Hepatocyte (in vitro differentiated cells): ENCODE measurements around the gene HTT. TPM values are rescaled to one million over a fixed set of nuclear protein-coding genes. Genes with fewer than 3 reads are reported as not detected.

Experiments
- DNase-seq: peaks from one replicate; pipeline ENCODE4 v3.0.0-alpha.2; 2016; ENCODE audit warnings: low spot score
- H2AFZ ChIP-seq: fragments of 200-600 bp; sonication (generic); 2 replicates; pipeline ENCODE4 v1.6.0; 2016; ENCODE audit warnings: antibody characterized with exemption, mild to moderate bottlenecking
- H3K27ac ChIP-seq: fragments of 200-600 bp; sonication (generic); 2 replicates; pipeline ENCODE4 v1.5.1; 2016; ENCODE audit warnings: mild to moderate bottlenecking
- H3K27me3 ChIP-seq: fragments of 200-600 bp; sonication (generic); 2 replicates; pipeline ENCODE4 v1.6.1; 2016
- H3K36me3 ChIP-seq: fragments of 200-600 bp; sonication (generic); replicated peaks from 2 replicates; pipeline ENCODE4 v1.5.1; 2016; ENCODE audit warnings: low read depth; ENCODE audit not compliant: insufficient read depth
- H3K4me1 ChIP-seq: fragments of 200-600 bp; sonication (generic); 2 replicates; pipeline ENCODE4 v1.5.1; 2016; ENCODE audit warnings: mild to moderate bottlenecking, moderate library complexity; ENCODE audit not compliant: insufficient read depth
- H3K4me2 ChIP-seq: fragments of 200-600 bp; sonication (generic); 2 replicates; pipeline ENCODE4 v1.6.0; 2016
- H3K4me3 ChIP-seq: fragments of 200-600 bp; sonication (generic); 2 replicates; pipeline ENCODE4 v1.5.1; 2016; ENCODE audit warnings: mild to moderate bottlenecking
- H3K79me2 ChIP-seq: fragments of 200-600 bp; sonication (generic); 2 replicates; pipeline ENCODE4 v1.6.0; 2017; ENCODE audit warnings: mild to moderate bottlenecking
- H3K9me2 ChIP-seq: fragments of 200-600 bp; sonication (generic); replicated peaks from 2 replicates; pipeline ENCODE4 v1.6.0; 2017; ENCODE audit warnings: mild to moderate bottlenecking; ENCODE audit not compliant: insufficient read depth
- H3K9me3 ChIP-seq: fragments of 200-600 bp; sonication (generic); 2 replicates; pipeline ENCODE4 v1.5.1; 2016; ENCODE audit warnings: low read depth, mild to moderate bottlenecking
- H4K20me1 ChIP-seq: fragments of 200-600 bp; sonication (generic); 2 replicates; pipeline ENCODE4 v1.6.0; 2016; ENCODE audit warnings: mild to moderate bottlenecking; ENCODE audit not compliant: insufficient read depth, poor library complexity, severe bottlenecking
- CTCF ChIP-seq: fragments of 200-600 bp; sonication (generic); IDR thresholded peaks from 2 replicates; pipeline ENCODE4 v1.5.1; 2016; ENCODE audit warnings: antibody characterized with exemption, mild to moderate bottlenecking; ENCODE audit not compliant: poor library complexity
- EZH2 ChIP-seq: fragments of 200-600 bp; sonication (generic); IDR thresholded peaks from 2 replicates; pipeline ENCODE4 v1.6.1; 2016; ENCODE audit warnings: antibody characterized with exemption, mild to moderate bottlenecking, borderline replicate concordance
- EZH2phosphoT487 ChIP-seq: fragments of 200-600 bp; sonication (generic); IDR thresholded peaks from one replicate; pipeline ENCODE4 v1.6.1; 2018; ENCODE audit warnings: antibody characterized with exemption, mild to moderate bottlenecking, low read depth, moderate library complexity; ENCODE audit not compliant: unreplicated experiment, severe bottlenecking
- WGBS: methylation state at CpG from one replicate; pipeline ENCODE4 v1.1.6; 2016; ENCODE audit warnings: low lambda C conversion rate; ENCODE audit errors: missing lambda C conversion rate; 5-methylcytosine and 5-hydroxymethylcytosine counted together
- polyA plus RNA-seq: library from polyadenylated mRNA; unstranded; fragments of >200 nt; fragmentation: Nextera tagmentation; extraction: Ambion mirVana; gene quantifications from 2 replicates; pipeline ENCODE4 v1.2.1, GENCODE V29; 2016
- total RNA-seq: library from RNA; depleted of rRNA; stranded (reverse); fragments of >200 nt; gene quantifications from 2 replicates; pipeline ENCODE4 v1.2.3, GENCODE V29; 2014

The HTT gene
- total and polyA plus RNA-seq, 2 experiments from 2014 or later = 12.4 to 33.9 TPM

- Histone ChIP-seq H2AFZ (no peak within 1 kb of the TSS), H3K4me1 (no peaks in the 10 kb centered on the region), H3K4me2 (no peak within 1 kb of the TSS), H3K9me3 (no peaks in the 10 kb centered on the region), H3K27me3 (no peaks in the 10 kb centered on the region), H3K9me2 (no peaks in the 10 kb centered on the region), H4K20me1 (no peaks in the 10 kb centered on the region), H3K36me3 (no peaks in the 10 kb centered on the region), H3K27ac (peak within 1 kb of the TSS; percentile 27), H3K79me2 (no peaks in the 10 kb centered on the region), H3K4me3 (no peak within 1 kb of the TSS)
- 87% methylated on average over 67 of the region's 72 CpGs for WGBS
- no peak for TF ChIP-seq EZH2
- no peak for TF ChIP-seq CTCF
- TF ChIP-seq EZH2phosphoT487 = no peak
- DNase-seq = peak; percentile 66
Measured at GRCh38 chr4:3248811-3249661, 174.6 kb downstream of the HTT start, which contains the start of gene MSANTD1. Gene MSANTD1 (plus strand): TSS chr4:3249159. CDS start chr4:3249223, 64 bp downstream.

- Histone ChIP-seq H3K9me3 (no peaks in the 10 kb centered on the region), H3K4me3 (no peak overlapping the region), H3K4me2 (no peak overlapping the region), H3K36me3 (no peaks in the 10 kb centered on the region), H3K4me1 (no peaks in the 10 kb centered on the region), H3K27ac (no peak overlapping the region), H3K27me3 (no peaks in the 10 kb centered on the region), H3K9me2 (no peaks in the 10 kb centered on the region), H3K79me2 (no peaks in the 10 kb centered on the region), H2AFZ (no peak overlapping the region), H4K20me1 (no peaks in the 10 kb centered on the region)
- 98% methylated on average over 20 of the region's 20 CpGs for WGBS
- TF ChIP-seq EZH2phosphoT487 (no peak), EZH2 (no peak), CTCF (no peak)
- DNase-seq = no peak
Measured at GRCh38 chr4:3249711-3250437, 175.4 kb downstream of the HTT start.

DNA sequence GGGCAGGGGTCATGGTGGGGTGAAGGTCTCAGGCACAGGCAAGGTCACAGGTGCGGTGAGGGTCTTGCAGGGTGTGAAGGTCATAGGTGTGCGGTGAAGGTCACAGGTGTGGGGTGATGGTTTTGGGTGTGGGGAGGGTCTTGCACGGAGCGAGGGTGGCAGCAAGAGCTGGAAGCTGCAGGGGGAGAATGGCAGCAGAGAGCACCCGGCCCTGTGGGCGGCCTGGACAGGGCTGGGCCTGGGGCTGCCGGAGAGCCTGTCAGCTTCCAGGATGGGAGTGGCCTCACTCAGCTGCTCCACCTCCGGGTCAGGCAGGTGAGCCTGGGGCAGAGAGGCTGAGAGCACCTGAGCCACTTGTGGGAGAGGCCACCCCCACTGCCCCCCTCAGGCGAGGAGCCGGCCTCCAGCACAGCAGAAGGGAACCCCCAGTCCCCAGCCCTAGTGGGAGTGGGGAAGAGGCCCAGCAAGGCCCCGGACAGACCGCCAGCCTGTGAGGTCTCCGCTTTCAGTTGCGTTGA is 176.0 kb downstream of the HTT start:
- H3K4me2 ChIP-seq = no peak overlapping the region
- H3K4me1 ChIP-seq = no peaks in the 10 kb centered on the region
- no peak overlapping the region for H3K4me3 ChIP-seq
- H2AFZ ChIP-seq = no peak overlapping the region
- H3K36me3 ChIP-seq = no peaks in the 10 kb centered on the region
- H3K9me2 ChIP-seq = no peaks in the 10 kb centered on the region
- no peak for DNase-seq
- H3K79me2 ChIP-seq = no peaks in the 10 kb centered on the region
- H4K20me1 ChIP-seq = no peaks in the 10 kb centered on the region
- H3K9me3 ChIP-seq = no peaks in the 10 kb centered on the region
- no peaks in the 10 kb centered on the region for H3K27me3 ChIP-seq
- no peak overlapping the region for H3K27ac ChIP-seq
- TF ChIP-seq CTCF (no peak), EZH2 (no peak), EZH2phosphoT487 (no peak)
- 80% methylated on average over 13 of the region's 14 CpGs for WGBS
